Measurements from ENCODE around the gene KCNB1.

Gene KCNB1

GRCh38 chr20:49471397-49471796 lies 11.1 kb downstream of the KCNB1 start:
- DNase-seq, result no peak

- DNase-seq, result no peak
Observed at GRCh38 chr20:49470922-49471321, 11.5 kb downstream of the KCNB1 start.

GRCh38 chr20:49469060-49469459 lies 13.4 kb downstream of the KCNB1 start:
- no peak for DNase-seq

GRCh38 chr20:49468412-49468811 lies 14.1 kb downstream of the KCNB1 start:
- DNase-seq, result no peak

GRCh38 chr20:49466114-49466912 lies 16.2 kb downstream of the KCNB1 start:
- DNase-seq, result no peak

GRCh38 chr20:49464556-49464955 lies 17.9 kb downstream of the KCNB1 start:
- no peak for DNase-seq

GRCh38 chr20:49462626-49463025 lies 19.8 kb downstream of the KCNB1 start:
- no peak for DNase-seq

GRCh38 chr20:49461894-49462620 lies 20.4 kb downstream of the KCNB1 start:
- no peak for DNase-seq

- no peak for DNase-seq
Observed at GRCh38 chr20:49460916-49461315, 21.6 kb downstream of the KCNB1 start.

GRCh38 chr20:49460131-49460530 lies 22.3 kb downstream of the KCNB1 start:
- DNase-seq, result no peak

- DNase-seq, result no peak
Observed at GRCh38 chr20:49459684-49460083, 22.8 kb downstream of the KCNB1 start.

- DNase-seq, result no peak
Observed at GRCh38 chr20:49457444-49457843, 25.0 kb downstream of the KCNB1 start.

GRCh38 chr20:49456646-49457045 lies 25.8 kb downstream of the KCNB1 start:
- no peak for DNase-seq

GRCh38 chr20:49455691-49456090 lies 26.8 kb downstream of the KCNB1 start:
- DNase-seq, result no peak

GRCh38 chr20:49452011-49452482 lies 30.4 kb downstream of the KCNB1 start:
- peak in 36 of 56 donors; percentile 10 to 75 (median 45) for DNase-seq

GRCh38 chr20:49450281-49450721 lies 32.2 kb downstream of the KCNB1 start:
- peak in 24 of 56 donors; percentile 5 to 56 (median 25) for DNase-seq

GRCh38 chr20:49448917-49449316 lies 33.6 kb downstream of the KCNB1 start:
- DNase-seq, result no peak

GRCh38 chr20:49447946-49448809 lies 34.3 kb downstream of the KCNB1 start:
- DNase-seq, result no peak

GRCh38 chr20:49447364-49447763 lies 35.1 kb downstream of the KCNB1 start:
- no peak for DNase-seq

GRCh38 chr20:49446808-49447207 lies 35.7 kb downstream of the KCNB1 start:
- peak in 39 of 56 donors; percentile 4 to 70 (median 35) for DNase-seq

- DNase-seq, result no peak
Observed at GRCh38 chr20:49446080-49446479, 36.4 kb downstream of the KCNB1 start.

GRCh38 chr20:49445176-49445575 lies 37.3 kb downstream of the KCNB1 start:
- no peak for DNase-seq

Measured in amygdala (tissue), 56 donors.